Measurements from ENCODE around the gene TMEM106C.

DNA sequence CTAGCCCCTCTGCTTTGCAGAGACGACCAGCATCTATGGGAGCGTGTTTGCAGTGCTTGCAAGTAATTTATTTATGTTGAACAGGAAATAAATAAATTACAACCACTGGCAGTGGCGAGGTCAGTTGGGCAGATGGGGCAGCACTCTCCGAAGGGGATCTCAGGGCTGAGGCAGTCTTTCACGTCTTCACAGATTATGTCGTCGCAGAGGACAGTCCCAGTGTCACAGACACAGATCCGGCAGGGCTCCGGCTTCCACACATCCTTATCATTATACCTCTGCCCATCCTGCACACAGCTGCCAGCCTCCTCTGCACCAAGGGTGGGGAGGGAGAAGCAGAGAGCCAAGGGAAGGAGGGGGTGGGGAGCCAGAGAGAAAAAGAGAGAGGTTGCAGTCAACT, 36.4 kb downstream of the TMEM106C start:
- TF ChIP-seq, protein P1, sequence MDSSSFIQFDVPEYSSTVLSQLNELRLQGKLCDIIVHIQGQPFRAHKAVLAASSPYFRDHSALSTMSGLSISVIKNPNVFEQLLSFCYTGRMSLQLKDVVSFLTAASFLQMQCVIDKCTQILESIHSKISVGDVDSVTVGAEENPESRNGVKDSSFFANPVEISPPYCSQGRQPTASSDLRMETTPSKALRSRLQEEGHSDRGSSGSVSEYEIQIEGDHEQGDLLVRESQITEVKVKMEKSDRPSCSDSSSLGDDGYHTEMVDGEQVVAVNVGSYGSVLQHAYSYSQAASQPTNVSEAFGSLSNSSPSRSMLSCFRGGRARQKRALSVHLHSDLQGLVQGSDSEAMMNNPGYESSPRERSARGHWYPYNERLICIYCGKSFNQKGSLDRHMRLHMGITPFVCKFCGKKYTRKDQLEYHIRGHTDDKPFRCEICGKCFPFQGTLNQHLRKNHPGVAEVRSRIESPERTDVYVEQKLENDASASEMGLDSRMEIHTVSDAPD (CRISPR knock-in tag; IDR thresholded peaks at IDR 0.05), result no peak
- TF ChIP-seq, protein P2, sequence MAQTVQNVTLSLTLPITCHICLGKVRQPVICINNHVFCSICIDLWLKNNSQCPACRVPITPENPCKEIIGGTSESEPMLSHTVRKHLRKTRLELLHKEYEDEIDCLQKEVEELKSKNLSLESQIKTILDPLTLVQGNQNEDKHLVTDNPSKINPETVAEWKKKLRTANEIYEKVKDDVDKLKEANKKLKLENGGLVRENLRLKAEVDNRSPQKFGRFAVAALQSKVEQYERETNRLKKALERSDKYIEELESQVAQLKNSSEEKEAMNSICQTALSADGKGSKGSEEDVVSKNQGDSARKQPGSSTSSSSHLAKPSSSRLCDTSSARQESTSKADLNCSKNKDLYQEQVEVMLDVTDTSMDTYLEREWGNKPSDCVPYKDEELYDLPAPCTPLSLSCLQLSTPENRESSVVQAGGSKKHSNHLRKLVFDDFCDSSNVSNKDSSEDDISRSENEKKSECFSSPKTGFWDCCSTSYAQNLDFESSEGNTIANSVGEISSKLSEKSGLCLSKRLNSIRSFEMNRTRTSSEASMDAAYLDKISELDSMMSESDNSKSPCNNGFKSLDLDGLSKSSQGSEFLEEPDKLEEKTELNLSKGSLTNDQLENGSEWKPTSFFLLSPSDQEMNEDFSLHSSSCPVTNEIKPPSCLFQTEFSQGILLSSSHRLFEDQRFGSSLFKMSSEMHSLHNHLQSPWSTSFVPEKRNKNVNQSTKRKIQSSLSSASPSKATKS (CRISPR knock-in tag; IDR thresholded peaks at IDR 0.05), result no peak
- TF ChIP-seq ZNF224 (CRISPR knock-in tag; IDR thresholded peaks at IDR 0.05), result no peak
